NB4 (cell line): ENCODE results near the gene MAJIN.
A peak's percentile ranks its signal among the peaks of the same experiment; 100 is the strongest.

Source experiments
- DNase-seq: peaks from one replicate; pipeline ENCODE4 v3.0.0; 2010; ENCODE audit warnings: low read depth
- H3K4me3 ChIP-seq: one replicate; pipeline ENCODE4 v1.5.1; 2011; ENCODE audit warnings: mild to moderate bottlenecking, low read depth, low read length, moderate library complexity
- MYC ChIP-seq: IDR thresholded peaks from 2 replicates; pipeline ENCODE4 v1.6.1; 2011; ENCODE audit warnings: low read depth, low read length
- POLR2A ChIP-seq: IDR thresholded peaks from 2 replicates; pipeline ENCODE4 v1.6.1; 2011; ENCODE audit warnings: mild to moderate bottlenecking; ENCODE audit not compliant: insufficient read length; ENCODE audit errors: extremely low read depth
- TF ChIP-seq, protein P1 (sequence below): IDR thresholded peaks from 2 replicates; pipeline ENCODE4 v1.6.1; 2011; ENCODE audit warnings: low read depth, low read length
- TF ChIP-seq, protein P2 (sequence below): IDR thresholded peaks from one replicate; pipeline ENCODE4 v1.5.1; 2012; ENCODE audit warnings: low read depth, low read length

Gene MAJIN

GRCh38 chr11:64947208-64947814 lies 24.6 kb downstream of the MAJIN start:
- TF ChIP-seq MYC (no peak), POLR2A (no peak)
- TF ChIP-seq, protein P1, sequence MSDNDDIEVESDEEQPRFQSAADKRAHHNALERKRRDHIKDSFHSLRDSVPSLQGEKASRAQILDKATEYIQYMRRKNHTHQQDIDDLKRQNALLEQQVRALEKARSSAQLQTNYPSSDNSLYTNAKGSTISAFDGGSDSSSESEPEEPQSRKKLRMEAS: no peak
- TF ChIP-seq, protein P2, sequence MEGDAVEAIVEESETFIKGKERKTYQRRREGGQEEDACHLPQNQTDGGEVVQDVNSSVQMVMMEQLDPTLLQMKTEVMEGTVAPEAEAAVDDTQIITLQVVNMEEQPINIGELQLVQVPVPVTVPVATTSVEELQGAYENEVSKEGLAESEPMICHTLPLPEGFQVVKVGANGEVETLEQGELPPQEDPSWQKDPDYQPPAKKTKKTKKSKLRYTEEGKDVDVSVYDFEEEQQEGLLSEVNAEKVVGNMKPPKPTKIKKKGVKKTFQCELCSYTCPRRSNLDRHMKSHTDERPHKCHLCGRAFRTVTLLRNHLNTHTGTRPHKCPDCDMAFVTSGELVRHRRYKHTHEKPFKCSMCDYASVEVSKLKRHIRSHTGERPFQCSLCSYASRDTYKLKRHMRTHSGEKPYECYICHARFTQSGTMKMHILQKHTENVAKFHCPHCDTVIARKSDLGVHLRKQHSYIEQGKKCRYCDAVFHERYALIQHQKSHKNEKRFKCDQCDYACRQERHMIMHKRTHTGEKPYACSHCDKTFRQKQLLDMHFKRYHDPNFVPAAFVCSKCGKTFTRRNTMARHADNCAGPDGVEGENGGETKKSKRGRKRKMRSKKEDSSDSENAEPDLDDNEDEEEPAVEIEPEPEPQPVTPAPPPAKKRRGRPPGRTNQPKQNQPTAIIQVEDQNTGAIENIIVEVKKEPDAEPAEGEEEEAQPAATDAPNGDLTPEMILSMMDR: no peak
- no peak overlapping the region for H3K4me3 ChIP-seq
- no peak for DNase-seq

GRCh38 chr11:64936539-64936938 lies 35.4 kb downstream of the MAJIN start:
- TF ChIP-seq, protein P2: no peak
- no peak for TF ChIP-seq MYC
- TF ChIP-seq, protein P1: no peak
- H3K4me3 ChIP-seq: no peak overlapping the region

DNA sequence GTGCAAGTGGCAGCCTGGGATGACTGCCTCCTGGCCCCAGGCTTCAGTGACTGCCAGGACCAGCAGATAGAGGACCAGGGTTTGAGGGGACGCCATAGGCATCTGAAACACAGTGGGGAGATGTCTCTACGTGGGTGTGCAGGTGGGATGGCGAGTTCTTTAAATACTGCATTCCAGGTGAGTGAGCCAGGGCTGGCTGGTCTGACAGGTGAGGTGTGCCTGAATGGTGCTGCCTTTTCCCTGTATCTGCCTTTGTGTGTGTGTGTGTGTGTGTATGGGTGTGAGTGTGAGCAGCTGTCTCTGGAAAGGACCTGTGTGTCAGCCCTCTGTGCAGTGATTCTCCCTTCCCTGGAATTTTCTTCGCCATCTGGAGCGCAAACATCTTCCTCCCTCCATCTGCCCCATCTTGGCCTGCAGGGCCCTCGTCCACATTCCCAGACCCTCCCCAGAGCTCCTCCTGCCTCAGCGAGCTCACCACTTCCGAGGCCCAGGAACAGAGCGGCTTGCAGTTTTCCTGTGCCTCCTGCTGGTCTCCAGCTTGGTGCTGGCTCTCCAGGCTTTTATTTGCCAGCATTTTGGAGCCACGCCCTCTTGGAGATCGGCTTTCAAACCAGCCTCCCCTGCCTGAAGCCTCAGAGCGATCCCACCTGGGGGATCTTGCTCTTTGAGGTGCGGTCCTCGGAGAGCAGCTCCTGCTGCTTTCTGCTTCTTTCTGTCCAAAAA lies 36.4 kb downstream of the MAJIN start, which contains the start of gene GPHA2:
GPHA2 (minus strand) TSS at position 535 of the 723 bp plus-strand sequence; CDS start at position 102, 433 bp downstream.
- DNase-seq: no peak
- no peak within 1 kb of the TSS for H3K4me3 ChIP-seq
- TF ChIP-seq MYC (no peak), POLR2A (no peak)
- TF ChIP-seq, protein P1: no peak
- TF ChIP-seq, protein P2: no peak

More at GRCh38 chr11:64936539-64936938, 35.4 kb downstream of the MAJIN start:
- DNase-seq: no peak

GRCh38 chr11:64934682-64935358 lies 37.1 kb downstream of the MAJIN start:
- TF ChIP-seq, protein P2: no peak
- TF ChIP-seq POLR2A (no peak), MYC (no peak)
- TF ChIP-seq, protein P1: no peak
- DNase-seq: no peak
- no peak overlapping the region for H3K4me3 ChIP-seq

DNA sequence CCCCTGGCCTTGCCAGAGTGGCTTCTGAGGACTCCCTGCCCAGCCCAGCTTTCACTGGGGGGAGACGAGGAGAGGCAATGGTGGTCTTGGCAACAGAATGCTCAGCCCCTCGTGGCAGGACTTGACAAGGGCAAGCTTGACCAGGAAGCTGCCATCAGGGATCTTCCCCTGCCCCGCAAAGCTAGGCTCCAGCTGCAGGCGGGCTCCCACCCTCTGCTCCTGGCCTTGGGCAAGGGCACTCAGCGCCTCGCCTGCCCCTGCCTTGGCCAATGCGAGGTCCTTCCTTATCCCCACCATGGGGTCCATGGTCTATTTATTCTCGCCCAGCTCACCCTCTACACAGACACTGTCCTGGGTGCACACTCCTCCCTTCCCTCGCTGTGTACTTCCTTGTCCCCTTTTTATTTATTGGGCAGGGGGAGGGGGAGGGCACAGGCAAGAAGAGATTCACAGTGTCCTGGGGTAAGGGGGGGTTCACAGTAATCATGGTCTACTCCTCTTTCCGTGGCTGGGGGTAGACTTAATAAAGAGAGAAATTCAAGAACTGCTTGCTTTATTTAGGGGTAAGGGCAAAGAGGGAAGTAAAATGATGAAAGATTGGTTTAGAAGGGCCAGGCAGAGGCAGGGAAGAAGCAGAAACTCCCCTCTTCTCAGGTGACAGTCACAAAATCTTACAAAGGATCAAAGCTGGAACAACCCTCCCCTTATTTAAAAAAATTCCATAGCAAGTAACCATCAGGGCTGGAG lies 37.8 kb downstream of the MAJIN start:
- no peak overlapping the region for H3K4me3 ChIP-seq
- DNase-seq: peak; percentile 31
- no peak for TF ChIP-seq POLR2A
- TF ChIP-seq, protein P2: no peak
